BLaER1 treated with 17β-estradiol and CSF1 and Interleukin-3, amounts not matched to agents 10 nM and 100 nM (cell line): ENCODE data around the gene ATXN1.
A peak's percentile ranks its signal among the peaks of the same experiment; 100 is the strongest.

Experiments
- H3K27ac ChIP-seq, 11 experiments: shearing (Covaris generic); formaldehyde crosslinking; 2 replicates each; pipeline ENCODE4 v1.8.1; 2022
- H3K27me3 ChIP-seq, 11 experiments: shearing (Covaris generic); formaldehyde crosslinking; 2 replicates each; pipeline ENCODE4 v1.8.1; 2022
- H3K36me3 ChIP-seq, 11 experiments: shearing (Covaris generic); formaldehyde crosslinking; 2 replicates each; pipeline ENCODE4 v1.8.1; 2022
- H3K4me1 ChIP-seq, 10 experiments: shearing (Covaris generic); formaldehyde crosslinking; 2 replicates each; pipeline ENCODE4 v1.8.1; 2022
- H3K4me2 ChIP-seq, 11 experiments: shearing (Covaris generic); formaldehyde crosslinking; 2 replicates each; pipeline ENCODE4 v1.8.1; 2022
- H3K4me3 ChIP-seq, 10 experiments: shearing (Covaris generic); formaldehyde crosslinking; 2 replicates each; pipeline ENCODE4 v1.8.1; 2022
- H3K9ac ChIP-seq, 11 experiments: shearing (Covaris generic); formaldehyde crosslinking; 2 replicates each; pipeline ENCODE4 v1.8.1; 2022
- H3K9me3 ChIP-seq, 11 experiments: shearing (Covaris generic); formaldehyde crosslinking; replicated peaks in 1 of 11; 2 replicates each; pipeline ENCODE4 v1.8.1; 2022
- H4K20me1 ChIP-seq, 11 experiments: shearing (Covaris generic); formaldehyde crosslinking; 2 replicates each; pipeline ENCODE4 v1.8.1; 2022
- Cebpa-rat ChIP-seq, 11 experiments: shearing (Covaris generic); IDR thresholded peaks; 2 replicates each; pipeline ENCODE4 v1.8.1; 2022

The ATXN1 gene

DNA sequence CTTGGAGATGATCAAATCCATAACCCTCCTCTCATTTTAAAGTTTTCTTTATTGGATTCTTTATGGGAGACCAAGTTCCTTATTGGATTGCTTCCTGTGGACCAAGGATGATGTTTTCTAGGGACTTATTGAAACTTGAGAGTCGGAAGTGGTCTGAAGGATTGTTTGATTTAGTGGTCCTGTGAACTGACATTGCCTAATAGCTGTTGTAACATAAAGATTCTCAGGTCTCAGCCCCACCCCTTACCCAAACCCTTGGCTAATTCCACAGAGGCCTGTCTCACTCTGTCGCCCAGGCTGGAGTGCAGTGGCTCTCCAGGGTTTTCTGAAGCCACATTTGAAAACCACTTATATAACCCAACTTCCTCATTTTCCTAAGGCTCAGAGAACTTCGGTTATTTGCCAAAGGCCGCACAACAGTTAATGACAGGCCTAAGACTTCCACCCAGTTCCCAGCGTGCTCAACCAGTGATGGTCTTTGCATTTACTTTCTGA, 77.0 kb downstream of the ATXN1 start:
- Histone ChIP-seq H3K9ac (peak overlapping the region in 10 of 11 experiments; percentile 39 to 75 (median 70); a peak in 19 of 22 replicates), H3K36me3 (peaks cover 0 to 17% (median 0%) of the 10 kb centered on the region in 11 experiments; a peak in 6 of 22 replicates), H3K27me3 (peaks cover 0 to 16% (median 0%) of the 10 kb centered on the region in 11 experiments; a peak in 4 of 22 replicates), H3K4me2 (peak overlapping the region; percentile 71 to 91 (median 80)), H4K20me1 (peaks cover 0 to 93% (median 0%) of the 10 kb centered on the region in 11 experiments; a peak in 4 of 22 replicates), H3K4me3 (no peak overlapping the region), H3K27ac (peak overlapping the region; percentile 29 to 91 (median 86); a peak in 21 of 22 replicates), H3K4me1 (peaks cover 30 to 92% (median 57%) of the 10 kb centered on the region in 10 experiments), H3K9me3 (no peaks in the 10 kb centered on the region)
- TF ChIP-seq Cebpa-rat (IDR thresholded peaks at IDR 0.05), result peak in 10 of 11 experiments; percentile 34 to 96 (median 92); a peak in 18 of 22 replicates

DNA sequence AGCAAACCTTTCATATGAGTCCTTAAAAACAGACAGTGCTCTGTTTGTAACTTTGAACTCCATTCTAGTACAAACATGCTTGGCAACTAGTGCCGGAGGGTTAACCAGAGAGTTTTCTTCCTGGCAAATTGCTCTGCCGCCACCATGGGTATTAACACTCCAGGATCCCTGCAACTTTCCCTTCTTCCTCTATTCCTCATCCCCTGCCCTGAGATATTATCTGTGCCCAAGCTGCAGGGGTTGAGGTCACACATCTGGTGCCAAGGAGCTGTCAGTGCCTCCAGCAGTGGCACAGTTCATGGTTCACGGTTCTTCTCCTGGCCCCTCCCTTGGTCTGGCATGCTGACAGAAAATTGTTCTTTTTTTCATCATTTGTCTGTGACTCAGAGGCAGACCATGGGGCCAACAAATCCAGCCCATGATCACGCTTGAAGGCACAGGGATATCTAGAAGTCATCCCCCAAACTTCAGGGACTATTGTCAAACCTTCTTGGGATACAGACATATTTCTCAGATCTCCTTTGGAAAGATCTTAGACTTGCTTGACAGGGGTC, 77.5 kb downstream of the ATXN1 start:
- peaks cover 30 to 87% (median 53%) of the 10 kb centered on the region in 10 experiments for H3K4me1 ChIP-seq
- H4K20me1 ChIP-seq, result peaks cover 0 to 90% (median 0%) of the 10 kb centered on the region in 11 experiments; a peak in 4 of 22 replicates
- peaks cover 0 to 16% (median 0%) of the 10 kb centered on the region in 11 experiments; a peak in 4 of 22 replicates for H3K27me3 ChIP-seq
- H3K36me3 ChIP-seq, result peaks cover 0 to 17% (median 0%) of the 10 kb centered on the region in 11 experiments; a peak in 6 of 22 replicates
- H3K27ac ChIP-seq, result peak overlapping the region; percentile 29 to 91 (median 86); a peak in 21 of 22 replicates
- H3K4me3 ChIP-seq, result peak overlapping the region in 2 of 10 experiments; percentile 11 to 12; a peak in 2 of 20 replicates
- peak overlapping the region; percentile 71 to 91 (median 80) for H3K4me2 ChIP-seq
- H3K9me3 ChIP-seq, result no peaks in the 10 kb centered on the region
- TF ChIP-seq Cebpa-rat (IDR thresholded peaks at IDR 0.05), result no peak
- peak overlapping the region in 10 of 11 experiments; percentile 39 to 75 (median 70); a peak in 19 of 22 replicates for H3K9ac ChIP-seq

DNA sequence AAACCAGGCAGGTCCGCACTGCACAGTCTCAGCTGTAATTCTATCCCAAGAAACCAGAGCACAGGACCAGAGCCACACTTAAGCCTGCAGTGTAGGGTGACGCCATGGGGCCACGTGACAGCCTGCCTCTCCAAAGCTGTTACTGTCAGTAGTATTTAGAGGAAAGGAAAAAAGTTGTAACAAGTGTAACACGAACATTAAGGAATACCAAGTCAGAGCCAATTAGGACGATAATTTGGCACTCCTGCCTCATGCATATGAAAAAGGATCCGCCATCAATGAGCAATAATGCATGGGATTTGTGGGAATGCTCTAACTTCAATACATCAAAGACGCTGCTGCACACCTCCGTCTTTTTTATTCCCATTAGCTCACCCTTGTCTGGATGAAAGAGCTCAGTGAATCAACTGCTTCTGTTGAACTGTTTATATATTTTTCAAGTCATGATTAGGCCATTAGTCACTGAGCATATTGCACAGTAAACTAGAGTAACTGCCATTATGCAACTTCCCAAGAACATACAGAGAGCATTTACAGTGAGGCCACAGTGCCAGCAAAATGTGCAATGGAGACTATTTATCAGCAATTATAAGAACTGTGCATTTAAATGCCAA, 79.9 kb downstream of the ATXN1 start:
- Histone ChIP-seq H3K4me1 (peaks cover 30 to 72% (median 44%) of the 10 kb centered on the region in 10 experiments), H3K9me3 (no peaks in the 10 kb centered on the region), H3K27me3 (no peaks in the 10 kb centered on the region), H4K20me1 (peaks cover 0 to 79% (median 0%) of the 10 kb centered on the region in 11 experiments; a peak in 4 of 22 replicates), H3K27ac (peak overlapping the region in 2 of 11 experiments; percentile 36 to 89; a peak in 6 of 22 replicates), H3K36me3 (peaks cover 0 to 17% (median 0%) of the 10 kb centered on the region in 11 experiments; a peak in 6 of 22 replicates), H3K4me2 (peak overlapping the region in 6 of 11 experiments; percentile 5 to 90 (median 78); a peak in 11 of 22 replicates), H3K9ac (no peak overlapping the region), H3K4me3 (no peak overlapping the region)
- peak in 2 of 11 experiments; percentile 14 to 47; a peak in 1 of 22 replicates for TF ChIP-seq Cebpa-rat (IDR thresholded peaks at IDR 0.05)

DNA sequence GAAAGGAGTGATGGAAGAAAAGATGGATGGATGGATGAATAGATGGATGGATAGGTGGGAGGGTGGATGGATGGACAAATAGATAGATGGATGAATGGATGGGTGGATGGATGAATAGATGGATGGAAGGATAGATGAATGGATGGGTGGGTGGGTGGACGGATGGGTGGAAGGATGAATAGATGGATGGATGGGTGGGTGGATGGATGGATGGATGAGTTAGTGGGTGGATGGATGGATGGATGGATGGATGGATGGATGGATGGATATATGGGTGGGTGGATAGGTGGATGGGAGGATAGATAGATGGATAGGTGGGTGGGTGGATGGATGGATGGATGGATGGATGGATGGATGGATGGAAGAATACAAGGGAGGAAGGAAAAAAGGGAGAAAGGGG, 82.2 kb downstream of the ATXN1 start:
- H3K9me3 ChIP-seq, result no peaks in the 10 kb centered on the region
- H3K27ac ChIP-seq, result no peak overlapping the region
- H3K9ac ChIP-seq, result no peak overlapping the region
- no peaks in the 10 kb centered on the region for H3K27me3 ChIP-seq
- H3K36me3 ChIP-seq, result peaks cover 0 to 32% (median 0%) of the 10 kb centered on the region in 11 experiments; a peak in 6 of 22 replicates
- peaks cover 0 to 79% (median 0%) of the 10 kb centered on the region in 11 experiments; a peak in 4 of 22 replicates for H4K20me1 ChIP-seq
- no peak overlapping the region for H3K4me2 ChIP-seq
- H3K4me1 ChIP-seq, result peaks cover 15 to 55% (median 27%) of the 10 kb centered on the region in 10 experiments
- no peak overlapping the region for H3K4me3 ChIP-seq
- TF ChIP-seq Cebpa-rat (IDR thresholded peaks at IDR 0.05), result no peak

DNA sequence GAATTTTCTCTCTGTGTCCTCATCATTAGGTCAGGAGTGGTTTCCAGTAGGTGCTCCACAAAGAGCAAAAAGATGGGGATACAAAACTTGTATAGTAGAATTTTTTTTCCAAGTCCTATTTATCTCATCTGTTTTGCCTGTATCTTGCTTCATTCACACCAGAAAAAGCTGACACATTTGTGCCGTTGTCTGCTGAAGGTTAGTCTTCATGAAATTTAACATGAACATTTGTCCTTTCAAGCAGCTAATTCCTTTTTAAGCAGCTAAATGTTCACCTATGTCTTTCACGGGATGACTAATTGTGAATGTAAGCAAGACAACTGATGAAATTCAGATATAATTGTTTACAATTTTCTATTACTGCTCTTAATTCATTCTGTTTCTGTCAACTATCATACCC, 83.8 kb downstream of the ATXN1 start:
- Histone ChIP-seq H3K27ac (no peak overlapping the region), H3K4me3 (no peak overlapping the region), H3K4me2 (peak overlapping the region in 1 of 11 experiments; percentile 25; a peak in 1 of 22 replicates), H3K4me1 (peaks cover 0 to 42% (median 11%) of the 10 kb centered on the region in 10 experiments; a peak in 17 of 20 replicates), H3K27me3 (no peaks in the 10 kb centered on the region), H3K36me3 (peaks cover 0 to 32% (median 0%) of the 10 kb centered on the region in 11 experiments; a peak in 6 of 22 replicates), H3K9me3 (no peaks in the 10 kb centered on the region), H4K20me1 (peaks cover 0 to 76% (median 0%) of the 10 kb centered on the region in 11 experiments; a peak in 3 of 22 replicates), H3K9ac (no peak overlapping the region)
- TF ChIP-seq Cebpa-rat (IDR thresholded peaks at IDR 0.05), result no peak

DNA sequence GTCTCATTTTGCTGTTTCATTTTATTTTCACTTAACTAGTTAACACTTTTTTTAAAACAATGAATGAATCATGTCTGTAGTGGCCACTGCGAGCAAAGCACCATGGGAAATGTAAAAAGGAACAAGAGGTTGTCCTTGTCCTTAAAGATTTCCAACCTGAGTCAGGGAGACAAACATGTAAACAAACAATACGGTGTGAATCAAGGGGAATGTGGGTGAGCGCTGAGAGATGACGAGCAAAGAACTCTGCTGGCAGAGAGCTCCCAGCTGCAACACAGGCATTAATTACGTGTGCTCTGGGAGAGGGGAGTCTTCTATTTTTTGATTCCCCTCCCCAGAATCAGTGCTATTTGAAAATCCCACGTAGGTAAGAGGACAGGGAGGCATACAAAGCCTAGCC, 84.3 kb downstream of the ATXN1 start:
- Histone ChIP-seq H3K27me3 (no peaks in the 10 kb centered on the region), H3K36me3 (peaks cover 0 to 32% (median 0%) of the 10 kb centered on the region in 11 experiments; a peak in 6 of 22 replicates), H3K4me3 (no peak overlapping the region), H3K4me2 (peak overlapping the region in 2 of 11 experiments; percentile 25 to 32; a peak in 3 of 22 replicates), H3K9me3 (no peaks in the 10 kb centered on the region), H3K27ac (no peak overlapping the region), H3K4me1 (peaks cover 0 to 42% (median 7%) of the 10 kb centered on the region in 10 experiments; a peak in 9 of 20 replicates), H3K9ac (no peak overlapping the region), H4K20me1 (peaks cover 0 to 76% (median 0%) of the 10 kb centered on the region in 11 experiments; a peak in 3 of 22 replicates)
- TF ChIP-seq Cebpa-rat (IDR thresholded peaks at IDR 0.05), result no peak

DNA sequence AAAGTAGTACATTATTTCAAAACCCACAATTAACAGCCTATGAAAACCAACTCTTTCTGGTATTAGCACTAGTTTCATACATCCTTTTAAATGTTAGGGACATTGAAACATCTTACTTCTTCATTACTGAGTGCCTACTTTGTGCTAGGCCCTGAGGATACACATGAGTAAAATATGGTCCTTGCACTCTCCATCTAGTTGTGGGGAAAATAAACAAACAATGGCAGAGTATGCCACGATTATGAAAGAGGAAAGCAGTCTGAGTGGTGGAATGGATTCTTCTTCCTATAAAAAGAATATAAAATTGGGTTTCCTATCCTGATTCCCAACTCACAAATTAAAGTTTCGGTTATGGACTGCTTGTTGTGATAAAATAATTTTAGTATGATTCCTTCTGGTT, 84.9 kb downstream of the ATXN1 start:
- Histone ChIP-seq H3K4me2 (peak overlapping the region in 2 of 11 experiments; percentile 25 to 32; a peak in 2 of 22 replicates), H3K9me3 (no peaks in the 10 kb centered on the region), H4K20me1 (peaks cover 0 to 72% (median 0%) of the 10 kb centered on the region in 11 experiments; a peak in 3 of 22 replicates), H3K27me3 (no peaks in the 10 kb centered on the region), H3K4me1 (peaks cover 0 to 42% (median 2%) of the 10 kb centered on the region in 10 experiments; a peak in 9 of 20 replicates), H3K27ac (no peak overlapping the region), H3K9ac (no peak overlapping the region), H3K36me3 (peaks cover 0 to 28% (median 0%) of the 10 kb centered on the region in 11 experiments; a peak in 6 of 22 replicates), H3K4me3 (no peak overlapping the region)
- TF ChIP-seq Cebpa-rat (IDR thresholded peaks at IDR 0.05), result no peak

DNA sequence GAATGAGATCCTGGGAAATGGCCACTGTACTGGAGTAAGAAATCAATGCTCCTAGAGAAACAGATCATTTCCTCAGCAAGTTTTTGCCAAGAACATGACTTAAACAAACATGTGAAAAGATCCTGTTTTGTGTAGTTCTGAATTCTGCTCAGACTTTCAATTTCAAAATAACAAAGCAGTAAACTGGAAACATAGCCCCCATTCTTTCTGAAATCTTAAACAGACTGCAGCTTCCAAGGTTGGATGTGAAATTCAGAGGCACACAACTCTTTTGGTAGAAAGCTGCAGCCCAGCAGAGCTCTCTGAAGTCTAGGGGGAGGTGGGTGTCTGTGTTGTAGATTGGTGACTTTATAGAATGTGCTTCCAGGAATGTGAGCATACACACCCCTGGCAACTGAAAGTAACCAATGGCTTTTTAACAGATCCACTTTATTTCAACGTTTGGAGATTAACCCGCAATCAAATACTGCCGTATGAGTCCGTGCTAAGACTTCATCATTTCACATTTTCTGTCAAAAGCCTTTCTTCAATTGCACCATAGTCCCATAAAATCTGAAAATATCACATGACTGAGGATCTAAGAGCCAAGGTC, 86.4 kb downstream of the ATXN1 start:
- Histone ChIP-seq H3K9ac (no peak overlapping the region), H3K27ac (no peak overlapping the region), H4K20me1 (peaks cover 0 to 69% (median 0%) of the 10 kb centered on the region in 11 experiments; a peak in 3 of 22 replicates), H3K27me3 (no peaks in the 10 kb centered on the region), H3K4me1 (peaks cover 3 to 42% (median 7%) of the 10 kb centered on the region in 10 experiments), H3K36me3 (peaks cover 0 to 15% (median 0%) of the 10 kb centered on the region in 11 experiments; a peak in 2 of 22 replicates), H3K4me2 (peak overlapping the region in 1 of 11 experiments; percentile 24; a peak in 1 of 22 replicates), H3K4me3 (no peak overlapping the region), H3K9me3 (no peaks in the 10 kb centered on the region)
- TF ChIP-seq Cebpa-rat (IDR thresholded peaks at IDR 0.05), result no peak
